Mesothelial cell of epicardium (in vitro differentiated cells): Measurements from ENCODE around the gene RRP9. TPM values are rescaled to one million over a fixed set of nuclear protein-coding genes. Genes with fewer than 3 reads are reported as not detected.

Experiments
- DNase-seq, 2 experiments: peaks; one replicate each; pipeline ENCODE4 v3.0.0; 2021; ENCODE audit warnings: low spot score in 2 of 2; ENCODE audit not compliant: unreplicated experiment in 2 of 2
- H3K27ac Mint-ChIP-seq: 2 replicates; pipeline ENCODE4 v1.8.0; 2021; ENCODE audit warnings: mixed read lengths
- H3K27me3 Mint-ChIP-seq: 2 replicates; pipeline ENCODE4 v1.8.0; 2021; ENCODE audit warnings: low read depth, mixed read lengths
- H3K36me3 Mint-ChIP-seq: 2 replicates; pipeline ENCODE4 v1.8.0; 2021; ENCODE audit warnings: mixed read lengths
- H3K4me1 Mint-ChIP-seq: 2 replicates; pipeline ENCODE4 v1.8.0; 2021; ENCODE audit warnings: mixed read lengths
- H3K4me3 Mint-ChIP-seq: 2 replicates; pipeline ENCODE4 v1.8.0; 2021; ENCODE audit warnings: mild to moderate bottlenecking, moderate library complexity, mixed read lengths
- H3K9me3 Mint-ChIP-seq: 2 replicates; pipeline ENCODE4 v1.8.0; 2021; ENCODE audit warnings: mixed read lengths
- total RNA-seq: library from RNA; stranded (reverse); gene quantifications from 3 replicates; pipeline ENCODE4 v1.2.1, GENCODE V29; 2021
- TF ChIP-seq, protein P1 (sequence below): fragments of 200-600 bp; sonication (generic); IDR thresholded peaks from one replicate; pipeline ENCODE4 v1.5.0; 2021; ENCODE audit warnings: antibody characterized with exemption; ENCODE audit not compliant: unreplicated experiment

The RRP9 gene
- total RNA-seq, 1 donor from 2014 or later, result 20.6 TPM

GRCh38 chr3:51894939-51895338, 46.8 kb downstream of the RRP9 start:
- no peaks in the 10 kb centered on the region for H3K4me1 Mint-ChIP-seq
- TF ChIP-seq, protein P1, sequence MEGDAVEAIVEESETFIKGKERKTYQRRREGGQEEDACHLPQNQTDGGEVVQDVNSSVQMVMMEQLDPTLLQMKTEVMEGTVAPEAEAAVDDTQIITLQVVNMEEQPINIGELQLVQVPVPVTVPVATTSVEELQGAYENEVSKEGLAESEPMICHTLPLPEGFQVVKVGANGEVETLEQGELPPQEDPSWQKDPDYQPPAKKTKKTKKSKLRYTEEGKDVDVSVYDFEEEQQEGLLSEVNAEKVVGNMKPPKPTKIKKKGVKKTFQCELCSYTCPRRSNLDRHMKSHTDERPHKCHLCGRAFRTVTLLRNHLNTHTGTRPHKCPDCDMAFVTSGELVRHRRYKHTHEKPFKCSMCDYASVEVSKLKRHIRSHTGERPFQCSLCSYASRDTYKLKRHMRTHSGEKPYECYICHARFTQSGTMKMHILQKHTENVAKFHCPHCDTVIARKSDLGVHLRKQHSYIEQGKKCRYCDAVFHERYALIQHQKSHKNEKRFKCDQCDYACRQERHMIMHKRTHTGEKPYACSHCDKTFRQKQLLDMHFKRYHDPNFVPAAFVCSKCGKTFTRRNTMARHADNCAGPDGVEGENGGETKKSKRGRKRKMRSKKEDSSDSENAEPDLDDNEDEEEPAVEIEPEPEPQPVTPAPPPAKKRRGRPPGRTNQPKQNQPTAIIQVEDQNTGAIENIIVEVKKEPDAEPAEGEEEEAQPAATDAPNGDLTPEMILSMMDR, result no peak
- no peaks in the 10 kb centered on the region for H3K36me3 Mint-ChIP-seq
- no peak for DNase-seq
- H3K27ac Mint-ChIP-seq, result no peak overlapping the region
- peaks cover 51% of the 10 kb centered on the region for H3K27me3 Mint-ChIP-seq
- no peak overlapping the region for H3K4me3 Mint-ChIP-seq
- no peaks in the 10 kb centered on the region for H3K9me3 Mint-ChIP-seq

DNA sequence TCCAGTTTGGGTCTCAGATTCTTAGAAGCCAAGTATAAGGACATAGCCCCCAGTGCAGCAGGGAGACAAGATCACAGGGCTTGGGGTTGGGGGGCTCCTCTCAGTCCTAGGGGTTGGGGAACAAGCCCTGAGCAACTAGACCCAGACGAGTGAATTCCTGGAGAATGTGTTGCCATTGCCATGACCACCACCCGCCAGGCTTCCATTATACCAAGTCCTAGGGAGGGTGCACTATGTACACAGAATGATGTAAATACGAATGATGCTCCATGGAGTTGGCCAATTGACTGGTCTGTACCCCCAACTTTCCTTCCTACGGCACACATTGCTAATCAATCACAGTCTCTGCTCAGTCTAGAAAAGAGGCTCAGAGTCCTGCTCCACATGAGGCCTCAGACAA, 47.3 kb downstream of the RRP9 start:
- no peak overlapping the region for H3K4me3 Mint-ChIP-seq
- TF ChIP-seq, protein P1, result no peak
- H3K9me3 Mint-ChIP-seq, result no peaks in the 10 kb centered on the region
- no peaks in the 10 kb centered on the region for H3K36me3 Mint-ChIP-seq
- H3K27ac Mint-ChIP-seq, result no peak overlapping the region
- H3K27me3 Mint-ChIP-seq, result peaks cover 52% of the 10 kb centered on the region
- H3K4me1 Mint-ChIP-seq, result no peaks in the 10 kb centered on the region
- DNase-seq, result no peak

GRCh38 chr3:51891242-51892039, 50.3 kb downstream of the RRP9 start:
- no peak overlapping the region for H3K4me3 Mint-ChIP-seq
- peaks cover 31% of the 10 kb centered on the region for H3K27me3 Mint-ChIP-seq
- no peaks in the 10 kb centered on the region for H3K4me1 Mint-ChIP-seq
- H3K36me3 Mint-ChIP-seq, result no peaks in the 10 kb centered on the region
- no peak overlapping the region for H3K27ac Mint-ChIP-seq
- TF ChIP-seq, protein P1, result no peak
- no peaks in the 10 kb centered on the region for H3K9me3 Mint-ChIP-seq
- DNase-seq, result no peak

- TF ChIP-seq, protein P1, result no peak
- H3K9me3 Mint-ChIP-seq, result no peaks in the 10 kb centered on the region
- no peak overlapping the region for H3K27ac Mint-ChIP-seq
- H3K4me1 Mint-ChIP-seq, result no peaks in the 10 kb centered on the region
- no peaks in the 10 kb centered on the region for H3K36me3 Mint-ChIP-seq
- no peak for DNase-seq
- no peak overlapping the region for H3K4me3 Mint-ChIP-seq
- H3K27me3 Mint-ChIP-seq, result peaks cover 24% of the 10 kb centered on the region
Observed at GRCh38 chr3:51888463-51889105, 53.1 kb downstream of the RRP9 start.

- Mint-ChIP-seq H3K9me3 (no peaks in the 10 kb centered on the region), H3K27ac (no peak overlapping the region), H3K36me3 (no peaks in the 10 kb centered on the region), H3K27me3 (peaks cover 29% of the 10 kb centered on the region), H3K4me3 (no peak overlapping the region), H3K4me1 (no peaks in the 10 kb centered on the region)
- TF ChIP-seq, protein P1, result no peak
- no peak for DNase-seq
Observed at GRCh38 chr3:51887620-51888019, 54.1 kb downstream of the RRP9 start.
